CD4-positive, alpha-beta T cell (primary cell): Measurements from ENCODE around the gene NCOR2. TPM values are rescaled to one million over a fixed set of nuclear protein-coding genes. Genes with fewer than 3 reads are reported as not detected.

Experiments used
- ATAC-seq: fragments of 200-7000 bp; cut with Tn5 transposase; one replicate; pipeline ENCODE4 v1.10.0; 2022; ENCODE audit warnings: mild to moderate bottlenecking; ENCODE audit not compliant: poor library complexity
- CTCF ChIA-PET: fragments of 350-600 bp; sonication (Branson Sonifier 250); formaldehyde crosslinking; loops from one replicate; lab custom pipeline; 2021; ENCODE audit warnings: antibody characterized with exemption, inconsistent platforms; lab: Charles Lee
- POLR2A ChIA-PET: fragments of 350-600 bp; sonication (Branson Sonifier 250); formaldehyde crosslinking; loops from one replicate; lab custom pipeline; 2021; ENCODE audit warnings: antibody characterized with exemption, inconsistent platforms; lab: Charles Lee
- DNase-seq, 14 experiments: peaks; one replicate each; pipeline ENCODE4 v3.0.0-alpha.2; 2013 to 2020; ENCODE audit warnings: mixed read lengths in 2 of 14
- H3K27ac ChIP-seq, 2 donors: one replicate each; pipeline versions ENCODE4 v1.5.1 to v1.7.0; 2013; ENCODE audit warnings: low read length in 2 of 2, low read depth in 1 of 2, mild to moderate bottlenecking in 1 of 2
- H3K27me3 ChIP-seq, 2 experiments: 1 replicate in 1 of 2; 2 replicates in 1 of 2; pipeline versions ENCODE4 v1.6.1 to v1.7.0; 2013; ENCODE audit warnings: low read length in 2 of 2, control low read depth in 1 of 2, mild to moderate bottlenecking in 1 of 2, moderate library complexity in 1 of 2; ENCODE audit not compliant: insufficient read depth in 2 of 2, control insufficient read depth in 1 of 2
- H3K36me3 ChIP-seq: one replicate; pipeline ENCODE4 v1.6.1; 2013; ENCODE audit warnings: low read length, control low read depth; ENCODE audit not compliant: insufficient read depth
- H3K4me1 ChIP-seq: one replicate; pipeline ENCODE4 v1.6.1; 2013; ENCODE audit warnings: low read length, control low read depth; ENCODE audit not compliant: insufficient read depth
- H3K4me3 ChIP-seq: one replicate; pipeline ENCODE4 v1.5.1; 2013; ENCODE audit warnings: mild to moderate bottlenecking, low read length, moderate library complexity
- H3K9me3 ChIP-seq, 2 experiments: 1 replicate in 1 of 2; 2 replicates in 1 of 2; pipeline versions ENCODE4 v1.6.1 to v1.7.0; 2013; ENCODE audit warnings: low read length in 2 of 2, mild to moderate bottlenecking in 2 of 2, control low read depth in 1 of 2, moderate library complexity in 1 of 2; ENCODE audit not compliant: control insufficient read depth in 1 of 2, insufficient read depth in 1 of 2
- H3K27ac Mint-ChIP-seq: one replicate; pipeline ENCODE4 v1.8.0; 2020; ENCODE audit warnings: mixed read lengths
- H3K27me3 Mint-ChIP-seq: one replicate; pipeline ENCODE4 v1.8.0; 2021; ENCODE audit warnings: mixed read lengths
- H3K36me3 Mint-ChIP-seq: one replicate; pipeline ENCODE4 v1.8.0; 2021; ENCODE audit warnings: low read depth, mixed read lengths
- H3K4me1 Mint-ChIP-seq: one replicate; pipeline ENCODE4 v1.8.0; 2021; ENCODE audit warnings: low read depth, mixed read lengths
- H3K4me3 Mint-ChIP-seq: one replicate; pipeline ENCODE4 v1.8.0; 2020; ENCODE audit warnings: mild to moderate bottlenecking, mixed read lengths
- H3K9me3 Mint-ChIP-seq: one replicate; pipeline ENCODE4 v1.8.0; 2020; ENCODE audit warnings: mixed read lengths
- intact Hi-C, 2 experiments: fragments of 100-400 bp; cut with DNase I in 1 of 2; cut with micrococcal nuclease in 1 of 2; formaldehyde crosslinking; loops; one replicate each; pipeline versions ENCODE4 v1.15.1 to v1.9.0; 2023 to 2025; cut with DNase I, micrococcal nuclease
- total RNA-seq, 174 experiments: library from RNA in 2 of 174; stranded (reverse) in 2 of 174; gene quantifications; one replicate each; pipeline ENCODE4 v1.2.3 and lab custom pipeline; 2021 to 2026
- TF ChIP-seq, protein P1 (sequence below): fragments of 200-600 bp; IDR thresholded peaks from one replicate; pipeline ENCODE4 v1.8.0; 2022; ENCODE audit warnings: antibody characterized with exemption, mild to moderate bottlenecking

Gene NCOR2
- total RNA-seq, 2 experiments from 2014 or later = 133 to 140 TPM

- no peak overlapping the region for H3K4me3 ChIP-seq
- H3K4me1 ChIP-seq = peaks cover 61% of the 10 kb centered on the region
- CTCF ChIA-PET = no interaction called here
- no peak for DNase-seq
- H3K27me3 Mint-ChIP-seq = no peaks in the 10 kb centered on the region
- peaks cover 3% of the 10 kb centered on the region for H3K36me3 ChIP-seq
- no peaks in the 10 kb centered on the region for H3K27me3 ChIP-seq
- no peak for ATAC-seq
- H3K27ac Mint-ChIP-seq = no peak overlapping the region
- peaks cover 4% of the 10 kb centered on the region for H3K36me3 Mint-ChIP-seq
- TF ChIP-seq, protein P1, sequence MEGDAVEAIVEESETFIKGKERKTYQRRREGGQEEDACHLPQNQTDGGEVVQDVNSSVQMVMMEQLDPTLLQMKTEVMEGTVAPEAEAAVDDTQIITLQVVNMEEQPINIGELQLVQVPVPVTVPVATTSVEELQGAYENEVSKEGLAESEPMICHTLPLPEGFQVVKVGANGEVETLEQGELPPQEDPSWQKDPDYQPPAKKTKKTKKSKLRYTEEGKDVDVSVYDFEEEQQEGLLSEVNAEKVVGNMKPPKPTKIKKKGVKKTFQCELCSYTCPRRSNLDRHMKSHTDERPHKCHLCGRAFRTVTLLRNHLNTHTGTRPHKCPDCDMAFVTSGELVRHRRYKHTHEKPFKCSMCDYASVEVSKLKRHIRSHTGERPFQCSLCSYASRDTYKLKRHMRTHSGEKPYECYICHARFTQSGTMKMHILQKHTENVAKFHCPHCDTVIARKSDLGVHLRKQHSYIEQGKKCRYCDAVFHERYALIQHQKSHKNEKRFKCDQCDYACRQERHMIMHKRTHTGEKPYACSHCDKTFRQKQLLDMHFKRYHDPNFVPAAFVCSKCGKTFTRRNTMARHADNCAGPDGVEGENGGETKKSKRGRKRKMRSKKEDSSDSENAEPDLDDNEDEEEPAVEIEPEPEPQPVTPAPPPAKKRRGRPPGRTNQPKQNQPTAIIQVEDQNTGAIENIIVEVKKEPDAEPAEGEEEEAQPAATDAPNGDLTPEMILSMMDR = no peak
- POLR2A ChIA-PET = no interaction called here
- H3K9me3 Mint-ChIP-seq = no peaks in the 10 kb centered on the region
- no peaks in the 10 kb centered on the region for H3K9me3 ChIP-seq
- no peak overlapping the region for H3K4me3 Mint-ChIP-seq
- intact Hi-C loops = loop anchor here (10.0 kb wide), 2 partner anchors 108 to 528 kb away; no protein-coding TSS in a partner anchor
- no peak overlapping the region for H3K27ac ChIP-seq
- peaks cover 54% of the 10 kb centered on the region for H3K4me1 Mint-ChIP-seq
Measured at GRCh38 chr12:124562796-124563181, 4.6 kb downstream of the NCOR2 start.

DNA sequence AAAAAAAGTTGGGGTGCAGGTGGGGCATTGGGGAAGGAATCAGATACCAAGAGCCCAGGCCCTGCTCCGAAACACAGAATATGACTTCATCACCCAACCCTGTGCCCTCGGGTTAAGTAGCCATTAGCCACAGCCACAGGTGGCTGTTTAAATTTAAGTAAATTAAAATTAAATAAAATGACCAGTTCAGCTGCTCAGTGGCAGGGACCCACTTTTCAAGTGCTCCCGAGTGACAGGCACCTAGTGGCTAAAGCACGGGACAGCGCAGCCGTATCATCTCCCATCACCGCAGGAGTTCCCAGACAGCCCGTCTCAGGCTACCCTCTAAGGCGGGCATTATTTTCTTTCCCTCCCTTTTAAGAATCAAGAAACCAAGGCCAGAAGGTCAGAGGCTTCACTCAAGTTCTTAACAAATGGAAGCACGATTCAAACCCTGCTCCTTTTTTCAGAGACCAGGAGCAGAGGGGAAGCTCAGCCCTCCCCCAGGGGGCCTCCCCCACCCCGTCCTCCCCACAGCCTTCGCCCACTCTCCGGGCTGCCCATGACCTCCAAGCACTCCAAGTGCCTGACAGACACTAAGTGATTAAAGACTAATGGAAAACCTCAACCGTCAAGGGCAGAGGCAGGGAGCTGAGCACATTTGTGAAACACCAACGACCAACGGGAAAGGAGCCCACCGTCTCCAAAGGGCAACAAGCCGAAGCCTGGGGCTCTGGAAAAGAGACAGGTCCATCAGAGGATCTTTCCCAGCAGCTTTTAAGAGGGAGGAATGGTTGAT lies 5.2 kb downstream of the NCOR2 start:
- TF ChIP-seq, protein P1 = no peak
- ChIA-PET POLR2A (no interaction called here), CTCF (no interaction called here)
- intact Hi-C loops = loop anchor here (10.0 kb wide), 2 partner anchors 107 to 527 kb away; no protein-coding TSS in a partner anchor
- Mint-ChIP-seq H3K4me3 (peak overlapping the region; percentile 71), H3K27ac (no peak overlapping the region), H3K36me3 (peaks cover 4% of the 10 kb centered on the region), H3K4me1 (peaks cover 55% of the 10 kb centered on the region), H3K9me3 (no peaks in the 10 kb centered on the region), H3K27me3 (no peaks in the 10 kb centered on the region)
- ATAC-seq (no peak), DNase-seq (no peak)
- Histone ChIP-seq H3K27ac (no peak overlapping the region), H3K4me1 (peaks cover 61% of the 10 kb centered on the region), H3K4me3 (no peak overlapping the region), H3K27me3 (no peaks in the 10 kb centered on the region), H3K9me3 (no peaks in the 10 kb centered on the region), H3K36me3 (peaks cover 3% of the 10 kb centered on the region)

DNA sequence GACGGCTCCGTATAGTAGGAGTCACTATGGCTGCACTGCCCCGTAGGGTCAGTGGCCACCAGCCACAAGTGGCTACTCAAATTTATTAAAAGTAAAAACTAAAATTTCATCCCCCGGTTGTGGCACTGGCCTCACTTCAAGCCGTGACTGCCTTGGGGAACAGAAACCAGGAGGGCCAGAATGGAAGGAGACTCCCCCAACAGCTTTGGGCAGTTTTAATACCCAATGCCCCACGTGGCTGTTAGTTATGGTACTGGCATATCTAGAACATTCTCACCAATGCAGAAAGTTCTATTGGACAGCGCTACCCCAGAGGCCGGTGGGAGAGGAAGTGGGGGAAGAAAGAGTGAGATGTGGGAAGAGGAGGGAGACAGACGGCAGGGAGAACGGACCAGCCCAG lies 6.2 kb downstream of the NCOR2 start:
- CTCF ChIA-PET = no interaction called here
- Histone ChIP-seq H3K27ac (no peak overlapping the region), H3K4me3 (no peak overlapping the region), H3K9me3 (no peaks in the 10 kb centered on the region), H3K27me3 (no peaks in the 10 kb centered on the region), H3K4me1 (peaks cover 65% of the 10 kb centered on the region), H3K36me3 (peaks cover 3% of the 10 kb centered on the region)
- Mint-ChIP-seq H3K4me1 (peaks cover 62% of the 10 kb centered on the region), H3K36me3 (peaks cover under 1% of the 10 kb centered on the region), H3K9me3 (no peaks in the 10 kb centered on the region), H3K27ac (no peak overlapping the region), H3K27me3 (no peaks in the 10 kb centered on the region), H3K4me3 (peak overlapping the region; percentile 22)
- POLR2A ChIA-PET = no interaction called here
- no peak for ATAC-seq
- TF ChIP-seq, protein P1 = no peak
- intact Hi-C loops = loop anchor here (10.0 kb wide), 2 partner anchors 106 to 526 kb away; no protein-coding TSS in a partner anchor
- DNase-seq = no peak
